ENCODE data around the gene HSD3B7.
A peak's percentile ranks its signal among the peaks of the same experiment; 100 is the strongest.

The HSD3B7 gene

DNA sequence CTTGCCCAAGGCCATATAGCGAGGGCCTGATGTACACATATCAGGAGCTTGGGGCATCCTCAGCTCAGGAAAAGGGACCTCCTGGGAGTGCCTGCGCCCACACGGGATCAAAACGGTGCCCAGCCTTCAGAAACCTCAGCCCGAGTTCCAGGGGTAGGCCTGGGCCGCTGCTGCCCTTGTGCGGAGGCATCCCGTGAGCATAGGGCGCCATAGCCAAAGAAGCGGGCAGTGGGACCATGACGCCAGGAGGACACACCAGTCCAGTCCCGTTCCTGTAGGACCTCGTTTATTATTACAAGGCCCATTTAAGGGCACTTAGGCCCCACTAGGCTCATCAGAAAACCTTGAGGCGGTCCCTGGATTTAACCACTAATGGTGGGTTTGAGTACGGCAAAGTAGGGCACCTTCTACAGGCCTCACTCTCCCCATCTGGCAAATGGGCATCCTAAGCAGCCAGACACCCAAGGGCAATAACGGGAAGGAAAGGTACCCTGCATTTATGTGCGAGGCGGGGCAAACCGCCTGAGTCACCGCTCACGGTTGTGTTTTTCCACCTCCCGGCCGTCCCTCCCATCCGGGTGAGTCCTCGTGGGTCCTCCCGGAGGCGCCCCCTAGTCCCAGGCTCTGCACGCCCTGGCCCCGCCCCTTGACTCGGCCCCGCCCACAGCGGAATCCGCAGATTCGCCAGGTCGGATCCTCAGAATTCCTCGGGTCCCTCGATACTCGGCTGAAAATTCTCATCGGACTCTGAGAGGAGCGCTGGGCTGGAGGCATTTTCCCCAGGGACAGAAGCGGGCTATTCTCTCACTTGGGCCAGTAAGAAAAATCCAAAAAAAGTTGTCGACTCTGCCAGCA is 28.2 kb upstream of the HSD3B7 start:
- peak overlapping the region; percentile 89 for H3K4me3 ChIP-seq (ENCODE audit: low read depth, low read length)

DNA sequence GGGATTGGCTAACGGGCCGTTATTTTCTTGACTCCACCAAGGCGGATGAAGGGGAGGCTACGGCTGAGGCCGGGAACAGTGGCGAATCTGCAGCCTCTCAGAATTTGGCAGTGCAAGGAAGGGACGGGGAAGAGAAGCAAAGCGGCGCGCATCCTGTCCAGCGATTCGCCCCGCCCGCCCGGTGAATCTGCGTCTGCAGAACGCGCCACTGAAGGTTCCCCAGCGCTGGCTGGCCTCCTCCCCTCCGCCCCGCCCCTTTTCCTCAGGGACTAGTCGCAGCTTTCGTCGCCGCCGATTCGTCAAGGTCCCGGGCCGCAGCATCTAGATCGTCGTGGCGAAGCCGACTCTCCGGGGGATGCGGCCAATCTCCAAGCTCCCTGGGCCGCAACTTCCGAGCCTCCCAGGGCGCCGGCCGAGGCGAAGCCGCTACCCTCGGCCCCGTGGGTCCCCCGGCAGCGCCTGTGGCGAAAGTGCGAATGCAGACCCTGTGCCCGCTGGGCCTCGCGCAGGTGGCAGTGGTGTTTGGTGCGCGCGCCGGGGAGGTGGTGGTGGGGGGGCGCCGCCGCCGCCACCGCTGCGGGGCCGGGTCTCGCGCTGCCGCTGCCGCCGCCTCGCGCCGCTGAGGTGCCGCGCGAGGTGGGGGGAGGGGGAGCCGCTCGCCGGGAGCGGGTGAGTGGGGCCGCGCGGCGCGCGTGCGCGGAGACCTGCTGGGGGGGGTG is 27.4 kb upstream of the HSD3B7 start, which contains the start of gene SETD1A:
TSS of gene SETD1A (plus strand) at position 299 of the 719 bp plus-strand sequence. CDS start 978 bp downstream, outside the sequence.
- H3K4me3 ChIP-seq (ENCODE audit: low read depth, low read length), result peak within 1 kb of the TSS; percentile 89

DNA sequence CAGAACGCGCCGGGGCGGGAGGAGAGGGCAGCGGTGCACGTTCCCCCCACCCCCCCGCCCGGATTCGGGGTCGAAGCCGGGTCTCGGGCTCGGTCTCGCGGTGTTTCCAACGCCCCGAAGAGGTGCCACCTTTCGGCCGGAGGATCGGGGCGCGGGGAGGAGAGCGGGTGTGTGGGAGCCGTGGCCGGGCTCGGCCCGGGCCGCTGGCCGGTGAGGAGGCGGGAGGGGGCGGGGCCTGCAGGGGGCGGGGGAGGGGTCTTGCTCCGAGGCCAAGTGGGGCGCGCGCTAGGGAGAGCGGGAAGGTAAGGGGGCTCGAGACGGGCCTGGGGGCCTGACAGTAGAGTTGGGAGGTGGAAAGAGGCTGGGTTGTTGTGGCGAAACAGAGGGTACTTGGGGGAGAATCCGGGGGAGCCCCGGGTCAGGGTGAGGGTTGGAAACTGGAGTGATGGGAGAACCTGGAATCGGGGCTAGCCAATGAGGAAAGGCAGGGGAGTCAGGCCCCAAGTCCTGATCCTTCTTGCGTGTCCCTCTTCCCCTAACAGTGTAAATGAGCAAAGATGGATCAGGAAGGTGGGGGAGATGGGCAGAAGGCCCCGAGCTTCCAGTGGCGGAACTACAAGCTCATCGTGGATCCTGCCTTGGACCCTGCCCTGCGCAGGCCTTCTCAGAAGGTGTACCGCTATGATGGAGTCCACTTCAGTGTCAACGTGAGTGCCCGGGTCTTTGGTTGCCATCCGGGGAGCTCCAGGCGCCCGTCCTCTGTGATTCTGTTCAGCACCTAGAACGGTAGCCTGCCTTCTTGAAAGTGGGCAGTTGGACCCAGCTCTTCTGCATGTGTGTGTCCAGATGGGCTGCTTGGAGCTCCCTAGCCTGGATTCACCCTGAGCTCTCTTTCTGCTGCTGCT is 26.6 kb upstream of the HSD3B7 start:
- peak overlapping the region; percentile 89 for H3K4me3 ChIP-seq (ENCODE audit: low read depth, low read length)

DNA sequence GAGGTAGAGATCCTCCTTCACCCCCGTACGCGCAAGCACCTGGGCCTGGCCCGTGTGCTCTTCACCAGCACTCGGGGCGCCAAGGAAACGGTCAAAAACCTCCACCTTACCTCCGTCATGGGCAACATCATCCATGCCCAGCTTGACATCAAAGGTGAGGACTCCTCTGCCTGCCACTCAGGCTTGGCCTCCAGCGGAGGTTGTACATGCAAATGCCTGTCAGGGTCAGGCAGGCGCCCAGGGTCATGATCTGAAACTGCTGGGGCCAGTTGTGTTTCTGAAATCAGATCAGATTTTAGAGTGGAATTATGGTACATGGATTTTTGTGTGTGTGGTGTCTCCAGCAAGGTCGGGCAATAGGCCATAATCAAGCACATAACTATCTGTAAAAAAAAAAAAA is 23.6 kb upstream of the HSD3B7 start:
- H3K4me3 ChIP-seq (ENCODE audit: low read depth, low read length), result no peak overlapping the region

DNA sequence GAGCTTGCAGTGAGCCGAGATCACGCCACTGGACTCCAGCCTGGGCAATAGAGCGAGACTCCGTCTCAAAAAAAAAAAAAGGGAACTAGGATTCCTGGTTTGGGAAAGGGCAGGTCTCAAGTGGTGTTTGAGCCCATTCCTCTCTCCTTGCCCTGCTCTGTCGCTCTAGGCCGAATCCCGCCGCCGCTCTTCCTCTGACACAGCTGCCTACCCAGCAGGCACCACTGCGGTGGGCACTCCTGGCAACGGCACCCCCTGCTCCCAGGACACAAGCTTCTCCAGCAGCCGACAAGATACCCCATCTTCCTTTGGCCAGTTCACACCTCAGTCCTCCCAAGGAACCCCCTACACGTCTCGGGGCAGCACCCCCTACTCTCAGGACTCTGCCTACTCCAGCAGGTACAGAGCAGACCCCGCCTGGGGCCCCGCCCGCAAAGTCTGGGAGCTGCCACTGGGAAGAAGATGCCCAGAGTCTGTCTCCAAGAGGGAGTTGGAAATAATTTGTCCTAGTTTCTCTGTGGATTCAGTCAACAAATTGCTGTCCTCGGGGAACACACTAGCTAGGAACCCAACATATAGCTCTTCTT is 21.0 kb upstream of the HSD3B7 start:
- no peak overlapping the region for H3K4me3 ChIP-seq (ENCODE audit: low read depth, low read length)

DNA sequence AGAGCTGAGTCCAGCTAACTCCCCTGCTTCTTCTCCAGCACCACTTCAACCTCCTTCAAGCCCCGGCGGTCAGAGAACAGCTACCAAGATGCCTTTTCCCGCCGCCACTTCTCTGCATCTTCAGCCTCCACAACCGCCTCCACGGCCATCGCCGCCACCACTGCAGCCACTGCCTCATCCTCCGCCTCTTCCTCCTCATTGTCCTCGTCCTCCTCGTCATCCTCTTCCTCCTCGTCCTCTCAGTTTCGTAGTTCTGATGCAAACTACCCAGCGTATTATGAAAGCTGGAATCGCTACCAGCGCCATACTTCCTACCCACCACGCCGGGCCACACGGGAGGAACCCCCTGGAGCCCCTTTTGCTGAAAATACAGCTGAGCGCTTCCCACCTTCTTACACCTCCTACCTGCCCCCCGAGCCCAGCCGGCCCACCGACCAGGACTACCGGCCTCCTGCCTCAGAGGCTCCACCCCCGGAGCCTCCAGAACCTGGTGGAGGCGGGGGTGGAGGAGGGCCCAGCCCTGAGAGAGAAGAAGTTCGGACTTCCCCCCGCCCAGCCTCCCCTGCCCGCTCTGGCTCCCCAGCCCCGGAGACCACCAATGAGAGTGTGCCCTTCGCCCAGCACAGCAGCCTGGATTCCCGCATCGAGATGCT is 20.3 kb upstream of the HSD3B7 start:
- H3K4me3 ChIP-seq (ENCODE audit: low read depth, low read length), result no peak overlapping the region

DNA sequence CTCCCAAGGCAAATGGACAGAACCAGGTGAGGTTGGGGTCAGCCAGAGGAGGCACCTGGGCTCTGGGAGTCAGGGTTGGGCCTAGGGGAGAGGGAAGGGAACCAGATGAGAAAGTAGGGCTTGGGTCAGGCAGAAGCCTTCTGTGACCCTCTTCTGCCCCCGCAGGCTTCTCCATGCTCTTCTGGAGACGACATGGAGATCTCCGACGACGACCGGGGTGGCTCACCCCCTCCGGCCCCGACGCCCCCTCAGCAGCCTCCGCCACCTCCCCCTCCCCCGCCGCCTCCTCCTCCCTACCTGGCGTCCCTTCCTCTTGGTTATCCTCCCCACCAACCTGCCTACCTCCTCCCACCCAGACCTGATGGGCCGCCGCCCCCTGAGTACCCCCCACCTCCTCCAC is 19.6 kb upstream of the HSD3B7 start:
- H3K4me3 ChIP-seq (ENCODE audit: low read depth, low read length), result no peak overlapping the region

DNA sequence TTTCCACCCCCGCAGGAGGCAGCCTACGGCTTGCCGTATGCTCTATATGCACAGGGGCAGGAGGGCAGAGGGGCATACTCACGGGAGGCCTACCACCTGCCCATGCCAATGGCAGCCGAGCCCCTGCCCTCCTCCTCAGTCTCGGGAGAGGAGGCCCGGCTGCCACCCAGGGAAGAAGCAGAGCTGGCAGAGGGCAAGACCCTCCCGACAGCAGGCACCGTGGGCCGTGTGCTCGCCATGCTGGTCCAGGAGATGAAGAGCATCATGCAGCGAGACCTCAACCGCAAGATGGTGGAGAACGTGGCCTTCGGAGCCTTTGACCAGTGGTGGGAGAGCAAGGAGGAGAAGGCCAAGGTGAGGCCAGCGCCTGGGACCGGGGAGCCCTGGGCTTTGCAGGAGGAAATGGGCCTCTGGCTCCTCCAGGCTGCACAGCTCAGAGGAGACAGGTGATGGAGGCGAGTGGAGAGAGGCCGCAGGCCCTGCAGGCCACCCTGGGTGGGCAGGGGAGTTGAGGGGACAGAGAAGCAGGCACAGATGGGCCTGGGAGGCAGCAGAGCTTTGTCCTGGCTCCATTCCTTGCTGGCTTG is 18.9 kb upstream of the HSD3B7 start:
- H3K4me3 ChIP-seq (ENCODE audit: low read depth, low read length), result no peak overlapping the region

DNA sequence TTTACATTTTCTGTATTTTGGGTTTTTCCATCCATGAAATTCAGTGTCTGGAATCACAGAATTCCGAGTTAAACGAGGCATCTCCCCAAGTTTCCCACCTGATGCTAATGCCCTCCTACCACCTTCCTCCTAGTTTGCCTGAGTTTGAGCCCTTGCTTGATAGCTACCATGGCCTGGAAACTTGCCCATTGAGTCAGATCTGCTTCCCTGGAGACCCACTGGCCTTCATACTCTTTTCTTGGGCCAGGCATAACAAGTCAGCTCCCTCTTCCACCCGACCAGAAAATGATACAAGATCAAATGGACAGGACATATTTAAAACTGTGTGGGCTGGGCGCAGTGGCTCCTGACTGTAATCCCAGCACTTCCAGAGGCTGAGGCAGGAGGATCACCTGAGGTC is 17.2 kb upstream of the HSD3B7 start:
- no peak overlapping the region for H3K4me3 ChIP-seq (ENCODE audit: low read depth, low read length)

DNA sequence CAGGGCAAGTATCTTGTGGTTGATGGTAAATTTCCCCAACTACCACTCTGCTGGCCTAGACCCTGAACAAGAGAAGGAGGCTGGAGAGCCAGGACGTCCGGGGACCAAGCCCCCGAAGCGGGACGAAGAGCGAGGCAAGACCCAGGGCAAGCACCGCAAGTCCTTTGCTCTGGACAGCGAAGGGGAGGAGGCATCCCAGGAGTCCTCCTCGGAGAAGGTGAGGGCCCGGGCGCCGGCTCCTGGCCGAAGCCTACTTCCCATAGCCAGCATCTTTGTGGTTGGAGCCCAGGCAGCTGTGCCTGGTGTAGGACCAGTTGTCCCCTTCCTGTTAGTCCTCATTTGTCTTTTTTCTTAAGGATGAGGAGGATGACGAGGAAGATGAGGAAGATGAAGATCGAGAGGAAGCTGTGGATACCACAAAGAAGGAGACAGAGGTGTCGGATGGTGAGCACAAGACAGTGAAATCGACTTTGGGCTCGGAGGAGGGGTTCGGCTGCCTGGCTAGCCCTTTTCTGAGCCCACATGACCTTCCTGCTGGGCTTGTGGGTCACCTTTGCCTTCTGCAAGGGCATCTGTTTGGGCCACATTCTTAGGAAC is 15.7 kb upstream of the HSD3B7 start:
- H3K4me3 ChIP-seq (ENCODE audit: low read depth, low read length), result no peak overlapping the region

DNA sequence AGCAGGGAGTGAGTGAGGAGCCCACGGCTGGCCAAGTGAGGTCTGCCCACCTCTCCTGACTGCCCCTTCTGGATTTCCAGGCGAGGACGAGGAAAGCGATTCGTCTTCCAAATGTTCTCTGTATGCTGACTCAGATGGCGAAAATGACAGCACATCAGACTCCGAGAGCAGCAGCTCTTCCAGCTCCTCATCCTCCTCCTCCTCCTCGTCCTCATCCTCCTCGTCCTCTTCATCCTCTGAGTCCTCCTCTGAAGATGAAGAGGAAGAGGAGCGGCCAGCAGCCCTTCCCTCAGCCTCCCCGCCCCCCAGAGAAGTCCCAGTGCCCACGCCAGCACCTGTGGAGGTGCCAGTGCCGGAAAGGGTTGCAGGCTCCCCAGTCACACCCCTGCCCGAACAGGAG is 13.7 kb upstream of the HSD3B7 start:
- H3K4me3 ChIP-seq (ENCODE audit: low read depth, low read length), result no peak overlapping the region

DNA sequence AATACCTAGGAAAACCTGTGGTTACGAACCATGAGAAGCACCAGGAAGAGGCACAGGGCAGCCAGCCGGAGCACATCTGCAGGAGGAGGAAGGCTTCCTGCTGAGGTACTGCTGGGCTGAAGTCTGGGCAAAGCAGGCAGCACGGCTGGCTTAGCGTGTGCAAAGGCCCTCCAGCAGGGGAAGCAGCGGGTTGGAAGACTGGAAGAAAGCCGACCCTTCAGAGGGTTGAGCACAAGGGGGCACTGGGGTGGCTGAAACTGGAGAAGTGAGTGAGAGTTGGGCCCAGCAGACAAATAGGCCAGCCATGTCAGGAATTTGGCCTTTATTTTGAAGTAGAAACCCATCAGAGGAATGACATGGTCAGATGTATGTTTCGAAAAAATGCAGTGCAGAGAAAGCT is 12.1 kb upstream of the HSD3B7 start:
- H3K4me3 ChIP-seq (ENCODE audit: low read depth, low read length), result no peak overlapping the region

DNA sequence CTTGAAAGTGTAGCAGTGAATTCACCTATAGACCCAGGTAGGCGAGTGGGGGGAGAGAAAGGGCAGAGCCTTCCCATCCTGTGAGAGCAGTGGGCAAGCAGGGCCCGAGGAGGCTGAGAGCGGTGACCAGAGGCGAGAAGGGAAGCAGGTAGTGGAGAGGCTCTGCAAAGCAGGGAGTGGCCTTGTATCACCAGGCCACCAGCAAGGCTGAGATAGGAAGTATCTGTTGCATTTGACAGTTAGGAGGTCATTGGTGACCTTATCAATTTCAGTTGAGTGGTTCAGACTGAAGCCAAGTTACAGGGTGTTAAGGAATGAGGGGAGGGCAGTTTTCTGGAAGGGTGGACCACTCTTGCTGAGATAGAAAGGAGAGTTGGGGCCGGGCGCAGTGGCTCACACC is 10.7 kb upstream of the HSD3B7 start:
- H3K4me3 ChIP-seq (ENCODE audit: low read depth, low read length), result no peak overlapping the region

DNA sequence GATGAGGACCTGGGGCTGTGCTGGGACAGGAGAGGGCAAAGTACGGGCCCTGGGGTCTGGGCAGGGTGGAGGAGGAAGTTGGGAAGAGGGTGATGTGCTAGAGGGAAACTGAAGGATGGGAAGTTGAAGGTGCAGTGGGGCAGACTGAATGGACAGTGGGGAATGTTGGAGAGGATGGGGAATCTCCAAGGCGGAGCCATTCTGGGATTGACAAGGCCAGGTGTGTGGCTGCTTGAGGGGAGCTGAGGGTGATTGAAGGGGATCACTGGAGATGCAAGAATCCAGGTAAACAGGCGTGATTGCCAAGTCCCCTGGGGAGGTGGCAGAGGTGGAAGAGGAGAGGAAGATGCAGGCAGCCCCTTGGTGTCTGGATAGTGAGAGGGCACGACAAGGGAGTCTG is 8.5 kb upstream of the HSD3B7 start:
- H3K4me3 ChIP-seq (ENCODE audit: low read depth, low read length), result no peak overlapping the region

DNA sequence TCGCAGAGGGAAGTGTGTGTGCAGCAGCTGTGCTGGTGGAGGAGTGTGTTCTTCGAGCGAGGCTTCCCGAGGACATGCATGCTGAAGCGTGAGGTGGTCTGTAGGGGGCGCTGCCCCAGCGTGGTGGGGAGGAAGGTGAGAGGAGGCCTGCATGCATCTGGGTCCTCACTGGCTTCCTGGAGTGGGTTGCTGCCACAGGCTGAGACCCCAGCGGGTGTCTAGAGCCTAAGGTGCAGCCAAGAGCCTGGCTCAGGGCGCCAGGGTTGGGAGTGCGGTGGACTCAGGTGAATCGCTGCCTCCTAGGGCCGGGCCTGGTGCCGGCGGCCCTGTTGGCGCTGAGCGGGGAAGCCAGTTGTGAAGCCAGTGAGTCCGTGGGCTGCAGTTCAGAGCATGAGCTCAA is 7.5 kb upstream of the HSD3B7 start:
- no peak overlapping the region for H3K4me3 ChIP-seq (ENCODE audit: low read depth, low read length)

DNA sequence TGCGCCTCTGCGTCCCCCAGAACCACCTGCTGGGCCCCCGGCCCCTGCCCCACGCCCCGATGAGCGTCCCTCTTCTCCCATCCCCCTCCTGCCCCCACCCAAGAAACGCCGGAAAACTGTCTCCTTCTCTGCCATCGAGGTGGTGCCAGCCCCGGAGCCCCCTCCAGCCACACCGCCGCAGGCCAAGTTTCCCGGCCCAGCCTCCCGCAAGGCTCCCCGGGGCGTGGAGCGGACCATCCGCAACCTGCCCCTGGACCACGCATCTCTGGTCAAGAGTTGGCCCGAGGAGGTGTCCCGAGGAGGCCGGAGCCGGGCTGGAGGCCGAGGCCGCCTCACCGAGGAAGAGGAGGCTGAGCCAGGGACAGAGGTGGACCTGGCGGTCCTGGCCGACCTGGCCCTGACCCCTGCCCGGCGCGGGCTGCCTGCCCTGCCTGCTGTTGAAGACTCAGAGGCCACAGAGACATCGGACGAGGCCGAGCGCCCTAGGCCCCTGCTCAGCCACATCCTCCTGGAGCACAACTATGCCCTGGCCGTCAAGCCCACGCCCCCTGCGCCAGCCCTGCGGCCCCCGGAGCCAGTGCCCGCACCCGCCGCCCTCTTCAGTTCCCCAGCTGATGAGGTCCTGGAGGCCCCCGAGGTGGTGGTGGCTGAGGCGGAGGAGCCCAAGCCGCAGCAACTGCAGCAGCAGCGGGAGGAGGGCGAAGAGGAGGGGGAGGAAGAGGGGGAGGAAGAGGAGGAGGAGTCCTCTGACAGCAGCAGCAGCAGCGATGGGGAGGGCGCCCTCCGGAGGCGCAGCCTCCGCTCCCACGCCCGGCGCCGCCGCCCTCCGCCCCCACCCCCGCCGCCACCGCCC is 5.6 kb upstream of the HSD3B7 start:
- no peak overlapping the region for H3K4me3 ChIP-seq (ENCODE audit: low read depth, low read length)

DNA sequence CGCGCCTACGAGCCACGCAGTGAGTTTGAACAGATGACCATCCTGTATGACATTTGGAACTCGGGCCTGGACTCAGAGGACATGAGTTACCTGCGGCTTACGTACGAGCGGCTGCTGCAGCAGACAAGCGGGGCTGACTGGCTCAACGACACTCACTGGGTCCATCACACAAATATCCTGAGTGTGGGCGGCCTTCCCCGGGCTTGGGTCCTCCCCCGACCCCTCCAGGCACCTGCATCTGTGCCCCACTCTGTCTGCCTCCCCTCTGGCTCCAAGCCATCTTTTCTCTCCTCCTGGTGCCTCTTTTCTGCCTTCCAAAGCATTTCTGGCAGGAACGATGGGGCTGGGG is 5.0 kb upstream of the HSD3B7 start:
- no peak overlapping the region for H3K4me3 ChIP-seq (ENCODE audit: low read depth, low read length)

DNA sequence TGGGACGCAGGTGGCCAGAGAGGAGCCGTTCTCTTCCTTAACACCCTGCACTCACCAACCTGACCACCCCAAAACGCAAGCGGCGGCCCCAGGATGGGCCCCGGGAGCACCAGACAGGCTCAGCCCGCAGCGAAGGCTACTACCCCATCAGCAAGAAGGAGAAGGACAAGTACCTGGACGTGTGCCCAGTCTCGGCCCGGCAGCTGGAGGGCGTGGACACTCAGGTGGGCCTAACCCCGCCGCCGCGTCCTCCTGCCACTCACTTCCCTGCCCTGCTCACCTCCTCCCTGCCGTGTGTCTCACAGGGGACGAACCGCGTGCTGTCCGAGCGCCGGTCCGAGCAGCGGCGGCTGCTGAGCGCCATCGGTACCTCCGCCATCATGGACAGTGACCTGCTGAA is 4.6 kb upstream of the HSD3B7 start:
- no peak overlapping the region for H3K4me3 ChIP-seq (ENCODE audit: low read depth, low read length)

DNA sequence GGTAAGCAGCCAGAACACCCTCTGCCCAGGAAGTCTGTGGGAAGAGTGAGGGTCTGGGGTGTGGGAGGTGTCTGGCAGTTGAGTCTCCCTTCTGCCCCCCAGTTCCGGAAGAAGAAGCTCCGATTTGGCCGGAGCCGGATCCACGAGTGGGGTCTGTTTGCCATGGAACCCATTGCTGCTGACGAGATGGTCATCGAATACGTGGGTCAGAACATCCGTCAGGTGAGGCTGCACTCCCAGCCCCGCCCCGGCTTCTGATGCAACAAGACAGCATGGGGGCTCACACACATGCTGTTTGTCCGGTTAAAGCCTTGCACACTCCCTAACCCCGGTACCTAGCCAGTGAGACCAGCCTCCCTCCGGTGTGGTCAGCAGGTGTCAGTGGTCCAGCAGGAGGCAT is 4.0 kb upstream of the HSD3B7 start:
- H3K4me3 ChIP-seq (ENCODE audit: low read depth, low read length), result no peak overlapping the region

All from iPS-11a (cell line).